Activated T-helper 9 cell treated with anti-CD3 and anti-CD28 coated beads, Interleukin-2, amount 50 U/mL, for 16 hours (primary cell): ENCODE data around the gene CRMP1.

Experiments used
- DNase-seq: peaks from one replicate; pipeline ENCODE4 v3.0.0-alpha.2; 2020; ENCODE audit warnings: low read depth

Gene CRMP1

GRCh38 chr4:5919571-5919970 lies 26.7 kb upstream of the CRMP1 start:
- no peak for DNase-seq

GRCh38 chr4:5919044-5919443 lies 26.2 kb upstream of the CRMP1 start:
- DNase-seq, result no peak

GRCh38 chr4:5918331-5918985 lies 25.6 kb upstream of the CRMP1 start:
- no peak for DNase-seq

GRCh38 chr4:5917672-5918071 lies 24.8 kb upstream of the CRMP1 start:
- no peak for DNase-seq

GRCh38 chr4:5916229-5916628 lies 23.3 kb upstream of the CRMP1 start:
- no peak for DNase-seq

DNA sequence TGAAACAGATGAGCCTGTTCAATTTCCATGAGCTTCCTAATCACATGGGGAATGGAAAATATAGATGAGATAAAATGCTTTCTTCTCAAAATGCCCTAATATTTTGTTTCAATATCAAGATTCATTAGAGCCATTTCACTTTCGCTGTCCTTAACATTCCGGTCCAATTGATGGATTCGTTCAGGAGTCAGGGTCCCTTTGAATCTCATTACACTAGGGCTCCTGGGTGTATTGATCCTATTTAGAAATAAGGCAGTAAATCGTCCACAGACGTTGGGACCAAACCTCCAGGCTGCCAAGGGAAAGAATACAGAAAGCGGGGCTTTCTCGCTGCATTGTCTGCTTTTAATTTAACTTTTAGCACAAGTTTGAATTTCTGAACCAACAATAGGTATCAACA lies 20.6 kb upstream of the CRMP1 start:
- no peak for DNase-seq

DNA sequence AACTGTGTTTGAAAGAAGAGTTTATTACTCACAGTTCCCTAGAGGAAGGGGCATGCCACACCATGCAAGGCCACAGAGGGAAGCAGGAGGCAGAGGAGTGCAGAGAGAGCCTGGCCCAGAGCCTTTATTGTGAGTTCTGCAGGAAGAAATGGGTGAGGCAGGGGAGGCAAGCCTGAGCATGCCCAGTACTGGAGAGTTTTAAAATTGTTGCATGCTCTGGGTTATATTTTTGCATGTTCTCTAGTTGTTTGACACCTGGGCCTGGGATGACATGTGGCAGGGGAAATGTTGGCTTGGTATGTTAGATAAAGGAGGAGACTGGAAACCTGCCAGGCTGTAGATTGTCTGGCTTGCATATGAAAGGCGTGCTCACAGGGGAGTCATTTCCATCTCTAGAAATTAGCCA lies 19.7 kb upstream of the CRMP1 start:
- no peak for DNase-seq

DNA sequence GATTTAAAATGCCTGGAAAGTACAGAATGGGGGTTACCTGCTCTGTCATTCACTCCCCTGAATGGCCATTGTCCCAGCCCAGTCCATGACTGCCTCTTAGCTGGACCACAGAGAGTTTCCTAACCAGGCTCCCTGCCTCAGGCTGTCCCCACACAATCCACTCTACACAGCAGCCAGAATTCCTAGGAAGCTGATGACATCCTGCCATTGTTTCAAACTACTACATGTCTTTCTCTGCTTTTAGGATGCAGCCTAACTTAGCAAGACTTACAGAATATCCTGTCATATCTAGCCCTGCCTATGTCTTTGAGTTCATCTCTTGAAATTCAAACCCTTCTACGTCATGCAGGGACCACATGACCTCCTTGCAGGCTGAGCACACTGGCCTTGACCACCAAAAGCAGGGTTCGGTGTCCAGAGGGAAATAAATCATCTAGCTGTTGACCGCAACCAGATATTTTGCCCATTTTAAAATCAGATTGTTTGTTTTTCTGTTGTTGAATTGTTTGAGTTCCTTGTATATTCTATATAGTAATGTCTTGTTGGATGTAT lies 16.1 kb upstream of the CRMP1 start:
- DNase-seq, result no peak

GRCh38 chr4:5906191-5906590 lies 13.3 kb upstream of the CRMP1 start:
- DNase-seq, result no peak

DNA sequence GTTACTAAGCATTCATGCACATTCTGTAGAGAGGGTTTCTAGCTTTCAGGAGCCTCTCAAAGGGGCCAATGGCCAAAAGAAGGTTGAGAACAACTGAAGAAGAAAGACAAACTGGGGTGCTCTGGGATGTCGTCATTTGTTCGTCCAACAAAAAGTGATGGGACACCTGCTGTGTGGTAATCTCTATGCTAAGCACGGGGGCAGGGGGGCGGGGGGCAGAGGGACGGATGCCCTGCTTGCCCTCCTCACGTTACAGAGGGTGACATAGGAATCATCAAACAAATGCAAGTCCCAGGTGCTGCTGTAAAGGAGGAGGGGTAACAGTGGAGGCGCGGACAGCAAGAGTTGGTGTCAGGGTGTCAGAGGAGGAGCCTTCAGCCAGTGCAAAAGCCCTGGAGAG lies 12.8 kb upstream of the CRMP1 start:
- no peak for DNase-seq

DNA sequence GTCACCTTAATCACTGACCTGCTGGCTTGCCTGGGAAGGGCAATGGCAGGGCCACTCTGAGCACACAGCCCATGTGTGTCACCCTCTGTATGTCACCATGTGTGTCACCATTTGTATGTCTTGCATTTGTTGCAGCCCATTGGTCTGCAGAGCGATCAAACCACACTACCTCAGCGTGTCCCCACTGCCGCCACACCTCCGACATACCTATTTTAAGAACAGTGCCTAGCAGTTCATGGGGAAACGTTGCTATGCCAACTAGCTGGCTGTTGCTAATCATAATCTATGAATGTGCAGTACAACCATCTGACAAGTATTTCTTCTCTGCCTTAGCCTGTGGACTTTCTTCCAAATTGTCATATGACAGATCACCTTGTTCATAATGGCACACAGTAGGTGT lies 8.0 kb upstream of the CRMP1 start:
- no peak for DNase-seq

DNA sequence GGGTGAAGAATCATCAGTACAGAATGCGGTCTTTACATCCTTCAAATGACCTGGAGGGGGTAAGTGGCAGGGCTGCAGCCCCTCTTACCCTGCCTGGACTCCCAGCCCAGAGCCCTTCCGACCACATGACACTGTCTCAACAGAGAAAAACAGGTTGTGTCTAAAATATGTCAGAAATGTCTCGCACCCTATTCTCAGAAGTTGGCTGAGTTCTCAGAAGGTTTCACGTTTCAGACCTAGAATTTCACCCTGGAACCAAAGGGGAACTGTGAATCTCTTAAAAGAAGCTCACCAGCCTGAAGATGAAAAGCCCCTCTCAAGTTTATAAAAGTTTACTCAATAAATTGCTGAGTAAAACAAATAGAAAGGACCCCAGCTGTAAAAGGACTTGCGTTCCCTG lies 7.0 kb upstream of the CRMP1 start:
- no peak for DNase-seq

DNA sequence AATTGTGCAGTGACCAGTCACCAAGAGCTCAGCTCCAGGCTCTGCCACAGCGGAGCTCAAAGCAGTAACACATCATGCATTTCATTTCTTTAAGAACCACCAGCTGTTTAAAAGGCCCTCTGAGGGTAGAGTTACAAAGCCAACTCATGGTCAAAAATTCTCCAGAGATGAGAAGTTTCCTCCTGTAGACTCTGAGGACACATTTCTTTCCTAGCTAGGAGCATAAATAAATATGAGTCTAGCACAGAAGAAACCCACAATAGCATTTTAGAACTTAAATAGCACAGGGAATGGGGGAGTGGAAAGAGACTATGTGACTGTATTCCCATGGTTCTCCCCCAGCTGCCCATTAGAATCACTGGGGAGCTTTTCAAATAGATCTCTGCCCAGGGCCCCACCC lies 6.5 kb upstream of the CRMP1 start:
- no peak for DNase-seq

DNA sequence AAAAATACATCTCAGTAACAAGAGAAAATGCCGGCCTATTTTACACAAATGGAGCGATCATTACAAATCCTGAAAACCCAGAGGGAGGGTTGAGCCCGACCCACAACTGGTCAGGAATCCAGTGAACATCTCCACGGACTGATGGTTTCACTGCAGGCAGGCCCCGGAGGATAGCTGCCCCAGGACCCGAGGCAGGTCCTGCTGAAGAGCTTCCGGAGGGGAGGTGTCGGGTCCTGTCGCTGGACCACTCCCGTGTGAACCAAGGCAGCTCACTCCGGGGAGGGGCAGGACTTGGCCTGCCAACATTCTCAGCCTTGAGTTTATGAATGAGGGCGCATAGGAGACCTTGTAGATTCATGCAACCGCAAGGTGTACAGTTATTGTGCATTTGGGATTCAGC lies 4.8 kb upstream of the CRMP1 start:
- DNase-seq, result no peak

GRCh38 chr4:5895287-5895686 lies 2.4 kb upstream of the CRMP1 start:
- DNase-seq, result no peak

- DNase-seq, result no peak
Observed at GRCh38 chr4:5894266-5894665, 1.4 kb upstream of the CRMP1 start.

DNA sequence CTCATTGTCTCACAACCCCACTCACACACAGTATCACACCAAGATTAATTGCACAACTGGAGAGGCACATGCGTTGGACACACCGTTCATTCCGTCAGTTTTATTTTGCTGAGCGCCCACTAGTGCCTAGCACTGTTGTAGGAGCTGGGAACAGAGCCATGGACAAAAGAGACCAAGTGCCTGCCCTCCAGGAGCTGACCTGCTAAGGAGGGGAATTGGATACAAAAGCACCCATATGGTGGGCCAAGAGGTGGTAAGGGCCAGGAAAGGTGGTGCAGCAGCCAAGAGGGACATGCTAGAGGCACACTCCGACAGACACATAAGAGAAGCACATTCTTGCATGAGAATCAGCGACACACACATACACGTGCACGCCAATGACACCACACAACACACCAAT lies 705 bp upstream of the CRMP1 start:
- DNase-seq, result no peak

GRCh38 chr4:5892323-5893003 lies 423 bp downstream of the CRMP1 start:
- DNase-seq, result no peak

- DNase-seq, result no peak
Observed at GRCh38 chr4:5891563-5892322, 1.1 kb downstream of the CRMP1 start.

- no peak for DNase-seq
Observed at GRCh38 chr4:5890063-5890727, 2.7 kb downstream of the CRMP1 start.

DNA sequence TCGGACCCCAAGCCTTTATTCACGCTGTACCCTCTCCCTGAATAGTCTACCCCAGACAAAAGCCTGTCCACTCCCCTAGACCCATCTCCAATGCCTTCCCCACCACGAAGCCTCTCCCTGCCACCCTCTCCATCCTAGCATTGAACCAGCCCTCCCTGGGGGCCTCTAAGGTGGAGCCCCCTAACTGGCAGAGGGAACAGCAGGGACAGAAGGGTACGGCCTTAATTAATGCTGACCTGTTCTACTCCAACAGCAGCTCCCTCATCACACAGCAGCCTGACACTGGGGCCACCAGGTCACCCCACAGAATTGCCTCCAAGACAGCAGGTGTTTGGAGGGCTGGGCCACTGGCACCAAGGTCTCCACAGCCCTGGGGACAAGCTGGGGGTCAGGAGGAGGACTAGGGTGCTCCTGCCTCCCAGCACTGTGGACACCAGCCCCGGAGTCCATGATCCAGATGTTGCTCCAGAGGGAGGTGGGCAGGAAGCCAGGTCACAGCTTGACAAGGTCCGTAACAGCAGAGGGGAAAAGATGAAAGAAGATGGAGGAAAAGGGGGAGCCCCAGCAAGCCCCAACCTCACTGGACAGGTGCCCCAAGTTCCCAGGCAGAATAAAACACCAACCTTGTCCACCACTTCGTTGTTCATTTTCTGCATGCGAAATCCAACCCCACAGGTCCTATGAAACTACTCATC lies 3.7 kb downstream of the CRMP1 start:
- no peak for DNase-seq
